Measurements from ENCODE around the gene EDA. TPM values are rescaled to one million over a fixed set of nuclear protein-coding genes. Genes with fewer than 3 reads are reported as not detected.

EDA gene
- total and polyA plus RNA-seq, 2 donors (not counting 1 experiment from before 2014, with no cell fraction given), result 0.04 to 1.2 TPM

GRCh38 chrX:70007946-70008345 is 392.0 kb downstream of the EDA start:
- no peak for DNase-seq
- H4K20me1 ChIP-seq (ENCODE audit: control insufficient read depth, insufficient read depth, low read length, poor library complexity, severe bottlenecking), result no peaks in the 10 kb centered on the region
- TF ChIP-seq EZH2 (IDR thresholded peaks at IDR 0.05; ENCODE audit: borderline replicate concordance, insufficient read depth, low read depth, low read length, poor library complexity, severe bottlenecking), result no peak
- TF ChIP-seq CTCF (IDR thresholded peaks at IDR 0.05), result no peak
- no peak overlapping the region for H3K27ac ChIP-seq (ENCODE audit: low read length in 2 of 2)
- H3K4me3 ChIP-seq (ENCODE audit: control extremely low read depth in 1 of 5, extremely low read depth in 1 of 5, insufficient read depth in 1 of 5, low read depth in 2 of 5, low read length in 4 of 5), result no peak overlapping the region
- no peak overlapping the region for H2AFZ ChIP-seq (ENCODE audit: insufficient read depth, low read depth, low read length, poor library complexity, severe bottlenecking)
- no peak overlapping the region for H3K4me2 ChIP-seq (replicated peaks; ENCODE audit: low read depth, low read length, poor library complexity, severe bottlenecking)
- Mint-ChIP-seq H3K27ac (no peak overlapping the region), H3K4me1 (no peaks in the 10 kb centered on the region), H3K9me3 (ENCODE audit: insufficient read depth) (peaks cover 2% of the 10 kb centered on the region), H3K27me3 (no peaks in the 10 kb centered on the region), H3K4me3 (no peak overlapping the region)
- H3K4me1 ChIP-seq (ENCODE audit: control insufficient read depth in 2 of 2, insufficient read depth in 2 of 2, low read length in 2 of 2), result no peaks in the 10 kb centered on the region
- H3K27me3 ChIP-seq (replicated peaks in 1 of 4; ENCODE audit: control extremely low read depth in 1 of 4, control insufficient read depth in 3 of 4, insufficient read depth in 4 of 4, low read length in 3 of 4), result peaks cover 0 to 3% (median 0%) of the 10 kb centered on the region in 4 experiments
- no peaks in the 10 kb centered on the region for H3K36me3 ChIP-seq (replicated peaks in 1 of 2; ENCODE audit: control extremely low read depth in 1 of 2, control insufficient read depth in 1 of 2, extremely low read depth in 1 of 2, insufficient read depth in 2 of 2, low read length in 1 of 2)
- no peak overlapping the region for H3K9ac ChIP-seq (ENCODE audit: low read length)
- ATAC-seq (ENCODE audit: low read depth), result no peak
- intact Hi-C loops (cut with micrococcal nuclease), result no loop called here
- peaks cover 0 to 3% (median 0%) of the 10 kb centered on the region in 3 donors for H3K9me3 ChIP-seq (ENCODE audit: control extremely low read depth in 1 of 3, control insufficient read depth in 2 of 3, insufficient read depth in 1 of 3, low read length in 2 of 3)
- POLR2A ChIA-PET, result no interaction called here
- no peaks in the 10 kb centered on the region for H3K79me2 ChIP-seq (ENCODE audit: control insufficient read depth, insufficient read depth, low read length)
- CTCF ChIA-PET, result no interaction called here

DNA sequence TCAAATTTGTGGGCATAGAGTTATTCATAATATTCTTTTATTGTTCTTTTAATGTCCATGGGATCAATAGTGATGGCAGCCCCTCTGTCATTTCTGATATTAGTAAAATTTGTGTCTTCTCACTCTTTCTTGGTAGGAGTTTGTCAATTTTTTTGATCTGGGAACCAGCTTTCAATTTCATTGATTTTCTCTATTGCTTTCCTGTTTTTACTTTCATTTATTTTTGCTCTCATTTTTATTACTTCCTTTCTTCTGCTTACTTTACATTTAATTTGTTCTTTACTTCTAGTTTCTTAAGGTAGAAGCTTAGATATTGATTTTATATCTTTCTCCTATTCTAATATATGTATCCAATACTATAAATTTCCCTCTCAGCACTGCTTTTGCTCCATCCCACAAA is 393.1 kb downstream of the EDA start:
- H3K27ac ChIP-seq (ENCODE audit: low read length in 2 of 2), result no peak overlapping the region
- no peak overlapping the region for H3K4me3 ChIP-seq (ENCODE audit: control extremely low read depth in 1 of 5, extremely low read depth in 1 of 5, insufficient read depth in 1 of 5, low read depth in 2 of 5, low read length in 4 of 5)
- H3K9me3 ChIP-seq (ENCODE audit: control extremely low read depth in 1 of 3, control insufficient read depth in 2 of 3, insufficient read depth in 1 of 3, low read length in 2 of 3), result peaks cover 0 to 3% (median 0%) of the 10 kb centered on the region in 3 donors
- H3K9ac ChIP-seq (ENCODE audit: low read length), result no peak overlapping the region
- peaks cover 0 to 8% (median 1%) of the 10 kb centered on the region in 4 experiments for H3K27me3 ChIP-seq (replicated peaks in 1 of 4; ENCODE audit: control extremely low read depth in 1 of 4, control insufficient read depth in 3 of 4, insufficient read depth in 4 of 4, low read length in 3 of 4)
- no peak overlapping the region for H3K27ac Mint-ChIP-seq
- TF ChIP-seq EZH2 (IDR thresholded peaks at IDR 0.05; ENCODE audit: borderline replicate concordance, insufficient read depth, low read depth, low read length, poor library complexity, severe bottlenecking) (no peak), CTCF (IDR thresholded peaks at IDR 0.05) (no peak)
- no peak for DNase-seq
- peaks cover 2% of the 10 kb centered on the region for H3K9me3 Mint-ChIP-seq (ENCODE audit: insufficient read depth)
- no peaks in the 10 kb centered on the region for H4K20me1 ChIP-seq (ENCODE audit: control insufficient read depth, insufficient read depth, low read length, poor library complexity, severe bottlenecking)
- peaks cover 2% of the 10 kb centered on the region for H3K27me3 Mint-ChIP-seq
- no peaks in the 10 kb centered on the region for H3K79me2 ChIP-seq (ENCODE audit: control insufficient read depth, insufficient read depth, low read length)
- intact Hi-C loops (cut with micrococcal nuclease), result no loop called here
- ChIA-PET POLR2A (no interaction called here), CTCF (no interaction called here)
- no peaks in the 10 kb centered on the region for H3K36me3 ChIP-seq (replicated peaks in 1 of 2; ENCODE audit: control extremely low read depth in 1 of 2, control insufficient read depth in 1 of 2, extremely low read depth in 1 of 2, insufficient read depth in 2 of 2, low read length in 1 of 2)
- H3K4me1 ChIP-seq (ENCODE audit: control insufficient read depth in 2 of 2, insufficient read depth in 2 of 2, low read length in 2 of 2), result no peaks in the 10 kb centered on the region
- no peak for ATAC-seq (ENCODE audit: low read depth)
- H3K4me2 ChIP-seq (replicated peaks; ENCODE audit: low read depth, low read length, poor library complexity, severe bottlenecking), result no peak overlapping the region
- no peak overlapping the region for H2AFZ ChIP-seq (ENCODE audit: insufficient read depth, low read depth, low read length, poor library complexity, severe bottlenecking)
- H3K4me1 Mint-ChIP-seq, result no peaks in the 10 kb centered on the region
- no peak overlapping the region for H3K4me3 Mint-ChIP-seq
